Lower lobe of right lung (tissue), 2 donors: ENCODE measurements around the gene PDSS2. TPM values are rescaled to one million over a fixed set of nuclear protein-coding genes. Genes with fewer than 3 reads are reported as not detected.

Experiments
- ATAC-seq, 2 donors: fragments of 200-7000 bp; cut with Tn5 transposase; one replicate each; pipeline ENCODE4 v1.9.1; 2020 to 2022; ENCODE audit warnings: mild to moderate bottlenecking in 2 of 2, moderate library complexity in 2 of 2
- DNase-seq: peaks from one replicate; pipeline ENCODE4 v3.0.0-alpha.2; 2020
- H3K27ac ChIP-seq: fragments of 200-600 bp; one replicate; pipeline ENCODE4 v1.8.0; 2022
- H3K27me3 ChIP-seq: fragments of 200-600 bp; one replicate; pipeline ENCODE4 v1.8.0; 2022; ENCODE audit warnings: low read depth
- H3K36me3 ChIP-seq: fragments of 200-600 bp; one replicate; pipeline ENCODE4 v1.8.0; 2022; ENCODE audit warnings: mild to moderate bottlenecking
- H3K4me1 ChIP-seq: fragments of 200-600 bp; one replicate; pipeline ENCODE4 v1.8.0; 2022
- H3K4me3 ChIP-seq: fragments of 200-600 bp; one replicate; pipeline ENCODE4 v1.8.0; 2022; ENCODE audit warnings: mild to moderate bottlenecking
- H3K9me3 ChIP-seq: fragments of 200-600 bp; one replicate; pipeline ENCODE4 v1.8.0; 2022
- intact Hi-C: fragments of 100-400 bp; cut with DNase I; formaldehyde crosslinking; loops from one replicate; pipeline ENCODE4 v1.11.0; 2022
- total RNA-seq: library from RNA; stranded (reverse); fragmentation: NEBNext Ultra II Directional; extraction: Animal tissue kit (Norgen Biotek cat#: 25700); gene quantifications from one replicate; pipeline ENCODE4 v1.2.1, GENCODE V29; 2021
- TF ChIP-seq, protein P1 (sequence below): fragments of 200-600 bp; IDR thresholded peaks from one replicate; pipeline ENCODE4 v1.8.0; 2022; ENCODE audit warnings: antibody characterized with exemption, mild to moderate bottlenecking
- donor health status: DM: no; HTN: yes; CAD: no; lungs with severe emphysema.

The PDSS2 gene
- total RNA-seq, 1 donor from 2014 or later: 14.9 TPM

DNA sequence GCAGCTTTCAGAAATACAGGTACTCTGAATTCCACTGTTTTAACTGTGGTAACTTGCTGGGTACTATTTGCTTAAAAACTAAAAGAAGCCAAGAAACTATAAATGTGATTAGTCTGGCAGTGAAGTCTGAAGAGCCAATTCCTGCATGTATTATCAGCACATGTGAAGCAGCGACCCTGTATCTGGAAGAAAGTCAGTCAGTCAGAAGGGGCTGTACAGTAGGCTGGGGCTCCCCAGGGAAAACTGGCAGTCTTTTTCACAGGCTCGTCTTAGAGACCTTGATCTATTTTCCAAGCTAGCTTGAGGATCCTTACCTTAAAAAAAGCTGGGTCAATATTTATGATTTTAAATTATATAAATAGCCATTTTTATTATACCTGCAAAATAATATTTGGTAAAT is 104.9 kb downstream of the PDSS2 start:
- intact Hi-C loops: no loop called here

DNA sequence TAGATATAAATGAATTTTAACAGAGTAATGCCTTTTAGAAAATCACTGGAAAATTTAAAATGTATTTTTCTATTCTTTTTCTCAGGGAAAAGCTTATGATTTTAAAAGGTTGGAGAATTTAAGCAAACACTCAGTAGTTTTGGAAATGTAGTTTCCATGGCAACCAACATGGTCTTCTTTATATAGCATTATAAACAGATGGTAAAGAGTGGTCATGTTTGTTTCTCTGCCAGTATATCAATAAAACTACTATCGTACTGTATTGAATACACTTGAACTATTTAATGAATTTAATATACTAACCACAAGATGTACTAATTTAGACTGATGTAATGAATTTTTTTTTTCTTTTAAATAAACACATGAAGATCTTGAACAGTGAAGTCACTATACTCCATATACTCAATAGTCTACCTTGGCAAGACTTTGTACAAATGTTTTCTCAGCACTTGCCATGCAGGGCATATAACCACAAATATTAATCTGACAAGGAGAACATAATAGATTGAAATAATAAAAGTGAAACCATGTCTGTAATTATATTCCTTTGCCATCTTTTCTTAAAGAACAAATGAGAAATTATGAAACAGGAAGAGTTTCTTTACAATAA is 105.5 kb downstream of the PDSS2 start:
- ATAC-seq: peak; percentile 76 to 96
- no peak overlapping the region for H3K4me3 ChIP-seq

More for the DNA sequence above, 104.9 kb downstream of the PDSS2 start:
- TF ChIP-seq, protein P1, sequence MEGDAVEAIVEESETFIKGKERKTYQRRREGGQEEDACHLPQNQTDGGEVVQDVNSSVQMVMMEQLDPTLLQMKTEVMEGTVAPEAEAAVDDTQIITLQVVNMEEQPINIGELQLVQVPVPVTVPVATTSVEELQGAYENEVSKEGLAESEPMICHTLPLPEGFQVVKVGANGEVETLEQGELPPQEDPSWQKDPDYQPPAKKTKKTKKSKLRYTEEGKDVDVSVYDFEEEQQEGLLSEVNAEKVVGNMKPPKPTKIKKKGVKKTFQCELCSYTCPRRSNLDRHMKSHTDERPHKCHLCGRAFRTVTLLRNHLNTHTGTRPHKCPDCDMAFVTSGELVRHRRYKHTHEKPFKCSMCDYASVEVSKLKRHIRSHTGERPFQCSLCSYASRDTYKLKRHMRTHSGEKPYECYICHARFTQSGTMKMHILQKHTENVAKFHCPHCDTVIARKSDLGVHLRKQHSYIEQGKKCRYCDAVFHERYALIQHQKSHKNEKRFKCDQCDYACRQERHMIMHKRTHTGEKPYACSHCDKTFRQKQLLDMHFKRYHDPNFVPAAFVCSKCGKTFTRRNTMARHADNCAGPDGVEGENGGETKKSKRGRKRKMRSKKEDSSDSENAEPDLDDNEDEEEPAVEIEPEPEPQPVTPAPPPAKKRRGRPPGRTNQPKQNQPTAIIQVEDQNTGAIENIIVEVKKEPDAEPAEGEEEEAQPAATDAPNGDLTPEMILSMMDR: no peak
- peak in 1 of 2 donors; percentile 32 for ATAC-seq
- Histone ChIP-seq H3K4me1 (no peaks in the 10 kb centered on the region), H3K4me3 (no peak overlapping the region), H3K36me3 (no peaks in the 10 kb centered on the region), H3K27me3 (no peaks in the 10 kb centered on the region), H3K27ac (no peak overlapping the region), H3K9me3 (no peaks in the 10 kb centered on the region)
- no peak for DNase-seq

DNA sequence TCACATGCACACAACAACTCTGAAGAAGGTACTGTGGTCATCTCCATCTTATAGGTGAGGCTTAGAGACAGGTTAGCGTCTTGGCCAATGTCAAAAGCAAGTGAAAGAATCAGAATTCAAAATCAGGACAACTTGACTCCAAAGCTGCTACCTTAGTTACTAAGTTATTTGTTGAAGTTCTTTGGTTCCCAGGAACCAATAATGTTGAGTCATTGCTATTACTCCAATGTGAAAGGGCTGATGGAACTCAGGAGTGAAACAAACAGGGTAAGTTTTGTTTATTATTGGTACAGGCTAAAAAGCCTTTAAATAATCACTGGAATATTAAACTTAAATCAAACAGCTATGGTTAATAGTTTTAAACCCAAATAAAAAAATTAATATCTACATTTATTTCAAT is 111.1 kb downstream of the PDSS2 start:
- H3K27me3 ChIP-seq: no peaks in the 10 kb centered on the region
- no peak for ATAC-seq
- H3K9me3 ChIP-seq: no peaks in the 10 kb centered on the region
- no peak for DNase-seq
- no peak overlapping the region for H3K27ac ChIP-seq
- TF ChIP-seq, protein P1: no peak
- no peak overlapping the region for H3K4me3 ChIP-seq
- intact Hi-C loops: no loop called here
- no peaks in the 10 kb centered on the region for H3K36me3 ChIP-seq
- no peaks in the 10 kb centered on the region for H3K4me1 ChIP-seq

More for the DNA sequence above, 105.5 kb downstream of the PDSS2 start:
- no peaks in the 10 kb centered on the region for H3K9me3 ChIP-seq
- H3K27ac ChIP-seq: peak overlapping the region; percentile 9
- H3K36me3 ChIP-seq: no peaks in the 10 kb centered on the region
- TF ChIP-seq, protein P1: no peak
- intact Hi-C loops: no loop called here
- no peak for DNase-seq
- no peaks in the 10 kb centered on the region for H3K27me3 ChIP-seq
- no peaks in the 10 kb centered on the region for H3K4me1 ChIP-seq

DNA sequence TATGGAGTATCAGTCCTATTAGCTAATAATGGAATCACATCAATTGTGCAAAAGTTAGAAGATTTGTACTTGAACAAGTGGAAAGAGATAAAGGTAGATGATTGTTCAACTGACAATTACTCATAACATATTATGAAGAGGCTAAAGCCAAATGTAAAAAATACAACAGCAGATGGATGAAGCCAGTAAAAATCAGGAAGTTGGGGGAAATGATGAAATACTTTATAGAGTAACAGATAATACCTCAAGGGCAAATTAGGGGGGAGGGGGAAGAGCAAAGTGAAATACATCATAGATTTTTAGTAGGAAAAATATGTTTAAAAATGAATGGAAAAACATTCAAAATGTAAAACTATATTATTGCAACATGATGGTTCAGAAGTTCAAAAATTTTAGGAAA is 114.0 kb downstream of the PDSS2 start:
- no peaks in the 10 kb centered on the region for H3K9me3 ChIP-seq
- H3K27me3 ChIP-seq: no peaks in the 10 kb centered on the region
- DNase-seq: no peak
- no peaks in the 10 kb centered on the region for H3K36me3 ChIP-seq
- H3K4me3 ChIP-seq: no peak overlapping the region
- H3K4me1 ChIP-seq: no peaks in the 10 kb centered on the region
- ATAC-seq: no peak
- TF ChIP-seq, protein P1: no peak
- H3K27ac ChIP-seq: no peak overlapping the region
- intact Hi-C loops: no loop called here

DNA sequence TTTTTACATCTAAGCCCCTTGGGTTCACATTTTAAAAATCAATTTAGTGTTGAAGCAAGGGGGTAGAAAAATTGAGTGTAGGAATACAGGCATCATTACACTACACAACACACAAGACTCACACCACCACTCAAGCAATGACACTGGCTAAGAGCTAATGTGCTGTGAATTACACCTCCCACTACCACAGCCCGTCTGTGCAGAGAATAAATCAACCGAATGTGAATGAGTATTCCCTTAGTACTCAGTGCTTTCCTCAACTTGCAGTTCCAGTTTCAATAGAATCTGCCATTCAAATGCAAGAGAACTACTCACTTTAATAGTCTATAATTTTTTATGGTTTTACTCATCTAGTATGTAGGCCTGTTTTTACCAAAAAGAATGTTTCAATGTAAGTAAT is 114.4 kb downstream of the PDSS2 start:
- ATAC-seq (no peak), DNase-seq (no peak)
- Histone ChIP-seq H3K36me3 (no peaks in the 10 kb centered on the region), H3K9me3 (no peaks in the 10 kb centered on the region), H3K27ac (no peak overlapping the region), H3K4me3 (no peak overlapping the region), H3K4me1 (no peaks in the 10 kb centered on the region), H3K27me3 (no peaks in the 10 kb centered on the region)
- TF ChIP-seq, protein P1: no peak
- intact Hi-C loops: no loop called here
